Pulmonary artery endothelial cell (primary cell): ENCODE measurements around the gene AK4. TPM values are rescaled to one million over a fixed set of nuclear protein-coding genes. Genes with fewer than 3 reads are reported as not detected.

Experiments
- DNase-seq: peaks from one replicate; pipeline ENCODE4 v3.0.0-alpha.2; 2011; ENCODE audit warnings: low read depth, low spot score
- total RNA-seq: library from RNA; depleted of rRNA; stranded (reverse); fragments of >200 nt; gene quantifications from 2 replicates; pipeline ENCODE4 v1.2.3, GENCODE V29; 2014

The AK4 gene
- total RNA-seq, 1 donor from 2014 or later: 40.6 TPM

- DNase-seq: no peak
These were observed 129.8 kb downstream of the AK4 start for GRCh38 chr1:65277605-65278347.

GRCh38 chr1:65278376-65279069 is 130.5 kb downstream of the AK4 start:
- no peak for DNase-seq

GRCh38 chr1:65279070-65279779 is 131.2 kb downstream of the AK4 start:
- DNase-seq: no peak

Other genes with a start within 250 kb of the AK4 start
- gene JAK1, start 181.7 kb upstream of the AK4 start, total RNA-seq: 173 and 208 TPM in 2 replicates
- 2.5 and 9.4 TPM in 2 replicates for gene DNAJC6, start 161.3 kb downstream of the AK4 start, total RNA-seq